Stimulated activated CD4-positive, alpha-beta T cell treated with anti-CD3 and anti-CD28 coated beads, TNF-alpha, amount 100 ng/mL, for 1 hour (primary cell): Measurements from ENCODE around the gene ARHGEF9.
"Not testable (repeated sequence)": the region's sequence is repeated elsewhere in the genome, so short reads cannot be mapped to it uniquely, and the experiment has no call there.

Experiments used
- DNase-seq, 3 donors: peaks; one replicate each; pipeline ENCODE4 v3.0.0-alpha.2; 2020; ENCODE audit warnings: low read depth in 3 of 3, low spot score in 1 of 3

The ARHGEF9 gene

GRCh38 chrX:63661676-63662075, 123.3 kb downstream of the ARHGEF9 start:
- no peak for DNase-seq

DNA sequence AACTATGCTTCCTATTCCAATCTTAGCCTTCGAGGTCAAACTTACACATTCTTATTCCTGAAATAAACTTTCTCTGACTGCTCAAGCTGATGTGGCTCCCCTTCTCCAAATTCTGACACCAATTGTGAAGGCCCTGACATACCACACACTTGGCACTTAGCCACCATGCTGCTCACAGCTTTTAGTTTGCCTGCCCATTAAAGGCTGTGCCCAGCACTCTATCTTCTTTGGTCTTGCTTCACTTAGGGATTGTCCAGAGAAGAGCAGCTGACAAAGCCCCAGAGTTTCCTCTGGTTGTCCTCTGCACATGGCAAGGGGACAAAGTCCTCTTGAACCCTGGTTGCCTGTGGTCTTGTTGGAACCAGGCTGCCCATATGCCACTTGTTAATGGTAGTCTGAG, 126.1 kb downstream of the ARHGEF9 start:
- DNase-seq, result no peak

DNA sequence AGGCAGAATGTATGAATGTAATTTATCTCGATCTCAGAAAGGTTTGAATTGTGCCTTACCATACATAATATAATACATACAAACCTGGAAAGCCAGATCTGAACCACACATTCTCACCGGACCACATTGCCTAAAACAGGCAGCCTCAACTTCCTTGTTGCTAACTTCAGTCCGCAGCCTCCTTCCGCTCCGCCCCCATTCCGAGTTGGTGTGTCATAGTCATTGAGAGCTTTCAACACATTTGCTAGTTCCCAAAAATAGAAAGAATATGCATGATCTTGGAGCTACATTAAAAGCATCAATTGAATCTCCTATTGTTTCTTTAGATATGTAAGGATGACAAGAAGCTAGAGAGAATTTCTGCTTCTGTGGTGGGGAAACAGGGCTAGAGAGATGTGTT, 127.2 kb downstream of the ARHGEF9 start:
- DNase-seq, result no peak

DNA sequence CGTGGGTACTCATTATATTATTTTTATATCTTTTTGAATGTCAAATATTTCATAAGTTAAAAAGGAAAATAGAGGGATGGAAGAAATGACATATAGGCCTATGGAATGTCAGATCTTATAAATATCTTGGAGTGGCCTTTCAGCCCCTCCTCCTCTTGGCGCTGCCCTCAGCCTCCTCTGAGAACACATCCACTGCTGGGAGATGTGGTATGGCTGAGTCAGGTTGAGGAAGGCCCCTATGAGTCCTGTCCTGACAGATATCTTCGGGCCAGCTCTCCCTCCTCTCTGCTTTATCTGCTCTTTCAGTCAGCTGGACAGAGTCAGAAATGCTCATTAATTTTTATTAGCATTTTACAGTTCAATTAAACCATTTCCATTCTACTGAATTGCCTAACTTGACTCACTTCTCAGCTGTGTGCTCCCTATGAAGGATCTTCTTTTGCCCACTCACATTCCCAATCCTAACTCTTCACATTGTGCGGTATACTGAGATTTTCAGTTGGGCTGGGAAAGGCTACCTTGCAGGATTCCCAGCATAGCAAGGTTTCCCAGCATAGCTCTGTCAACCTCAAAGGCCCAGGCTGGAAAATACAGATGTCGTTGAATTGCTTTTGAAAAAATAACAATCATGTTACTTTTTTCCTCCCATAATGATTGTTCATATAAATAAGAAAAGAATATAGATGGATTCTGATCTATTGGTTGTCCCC, 128.0 kb downstream of the ARHGEF9 start:
- DNase-seq, result no peak

DNA sequence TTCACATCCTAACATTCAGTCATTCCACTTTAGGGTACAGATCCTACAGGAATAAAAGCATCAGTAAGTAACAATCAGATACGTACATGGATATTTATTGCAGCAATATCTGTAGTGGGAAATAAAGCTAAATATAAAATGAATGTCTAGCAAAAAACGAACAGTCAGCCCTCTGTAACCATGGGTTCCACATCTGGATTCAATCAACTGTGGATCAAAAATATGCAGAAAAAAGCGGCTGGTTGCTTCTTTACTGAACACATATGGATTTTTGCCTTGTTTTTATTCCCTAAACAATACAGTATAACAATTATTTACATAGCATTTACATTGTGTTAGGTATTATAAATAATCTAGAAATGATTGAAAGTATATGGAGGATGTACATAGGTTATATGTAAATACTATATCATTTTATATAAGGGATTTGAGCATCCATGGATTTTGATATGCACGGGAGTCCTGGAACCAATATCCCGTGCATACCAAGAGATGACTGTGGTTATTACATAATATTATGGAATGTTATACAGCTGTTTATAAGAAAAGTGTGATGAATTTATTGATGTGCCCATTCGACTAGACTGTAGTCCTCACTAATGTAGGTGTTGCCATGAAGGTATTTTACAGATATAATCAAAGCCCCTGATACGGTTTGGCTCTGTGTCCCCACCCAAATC, 132.8 kb downstream of the ARHGEF9 start:
- no peak for DNase-seq

DNA sequence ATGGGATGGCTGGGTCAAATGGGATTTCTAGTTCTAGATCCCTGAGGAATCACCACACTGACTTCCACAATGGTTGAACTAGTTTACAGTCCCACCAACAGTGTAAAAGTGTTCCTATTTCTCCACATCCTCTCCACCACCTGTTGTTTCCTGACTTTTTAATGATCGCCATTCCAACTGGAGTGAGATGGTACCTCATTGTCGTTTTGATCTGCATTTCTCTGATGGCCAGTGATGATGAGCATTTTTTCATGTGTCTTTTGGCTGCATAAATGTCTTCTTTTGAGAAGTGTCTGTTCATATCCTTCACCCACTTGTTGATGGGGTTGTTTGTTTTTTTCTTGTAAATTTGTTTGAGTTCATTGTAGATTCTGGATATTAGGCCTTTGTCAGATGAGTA, 139.3 kb downstream of the ARHGEF9 start:
- not testable (repeated sequence) for DNase-seq

- DNase-seq, result no peak
Observed at GRCh38 chrX:63635750-63636149, 149.3 kb downstream of the ARHGEF9 start.

- DNase-seq, result no peak
Observed at GRCh38 chrX:63613531-63614028, 171.4 kb downstream of the ARHGEF9 start.

GRCh38 chrX:63585936-63586335, 199.1 kb downstream of the ARHGEF9 start:
- DNase-seq, result no peak
